Mucosa of descending colon (tissue), 3 donors: ENCODE measurements around the gene C17orf107. TPM values are rescaled to one million over a fixed set of nuclear protein-coding genes. Genes with fewer than 3 reads are reported as not detected.
"Not testable (repeated sequence)": the region's sequence is repeated elsewhere in the genome, so short reads cannot be mapped to it uniquely, and the experiment has no call there.

Experiments
- ATAC-seq: fragments of 200-7000 bp; cut with Tn5 transposase; one replicate; pipeline ENCODE4 v1.9.1; 2020; ENCODE audit warnings: mild to moderate bottlenecking, moderate library complexity
- DNase-seq, 3 donors: peaks; one replicate each; pipeline ENCODE4 v3.0.0-alpha.2; 2020
- H3K36me3 ChIP-seq: fragments of 200-600 bp; one replicate; pipeline ENCODE4 v1.8.0; 2021; ENCODE audit warnings: low read depth, mild to moderate bottlenecking
- H3K4me1 ChIP-seq: fragments of 200-600 bp; one replicate; pipeline ENCODE4 v1.8.0; 2021; ENCODE audit warnings: low read depth, mild to moderate bottlenecking
- H3K4me3 ChIP-seq: fragments of 200-600 bp; one replicate; pipeline ENCODE4 v1.8.0; 2021; ENCODE audit warnings: mild to moderate bottlenecking
- H3K9me3 ChIP-seq: fragments of 200-600 bp; one replicate; pipeline ENCODE4 v1.8.0; 2021; ENCODE audit warnings: mild to moderate bottlenecking
- CTCF ChIP-seq: fragments of 200-600 bp; IDR thresholded peaks from one replicate; pipeline ENCODE4 v1.8.0; 2022; ENCODE audit warnings: antibody characterized with exemption, mild to moderate bottlenecking
- intact Hi-C, 2 donors: fragments of 100-400 bp; cut with DNase I in 1 of 2; cut with micrococcal nuclease in 1 of 2; formaldehyde crosslinking; loops; one replicate each; pipeline versions ENCODE4 v1.11.0 to v1.11.1; 2022; cut with DNase I, micrococcal nuclease
- total RNA-seq, 3 donors: library from RNA; stranded (reverse); fragmentation: NEBNext Ultra II Directional in 2 of 3; extraction: Animal tissue kit (Norgen Biotek cat#: 25700) in 2 of 3; gene quantifications; one replicate each; pipeline versions ENCODE4 v1.2.1 to v1.2.4, GENCODE V29; 2021 to 2023
- donor health status: DM: no; HTN: no; CAD: no; lungs with moderate emphysema.
- donor health status: DM: no; HTN: no; CAD: no.
- donor health status: DM: no; HTN: yes; CAD: no.

The C17orf107 gene
- total RNA-seq, 3 donors from 2014 or later = 0.52 to 2.6 (median 0.80) TPM

GRCh38 chr17:4859816-4860625 is 39.3 kb upstream of the C17orf107 start:
- peaks cover 9% of the 10 kb centered on the region for H3K4me1 ChIP-seq
- ATAC-seq = no peak
- no peak overlapping the region for H3K4me3 ChIP-seq

GRCh38 chr17:4860651-4861050 is 38.7 kb upstream of the C17orf107 start:
- H3K4me1 ChIP-seq = peaks cover 9% of the 10 kb centered on the region

More at GRCh38 chr17:4859816-4860625, 39.3 kb upstream of the C17orf107 start:
- intact Hi-C loops = no loop called here
- Histone ChIP-seq H3K9me3 (no peaks in the 10 kb centered on the region), H3K36me3 (peaks cover 3% of the 10 kb centered on the region)
- no peak for TF ChIP-seq CTCF
- no peak for DNase-seq

GRCh38 chr17:4861052-4861451 is 38.3 kb upstream of the C17orf107 start:
- TF ChIP-seq CTCF = no peak
- peaks cover 3% of the 10 kb centered on the region for H3K36me3 ChIP-seq
- H3K4me1 ChIP-seq = peaks cover 9% of the 10 kb centered on the region
- DNase-seq (peak in 1 of 3 donors; percentile 31), ATAC-seq (no peak)
- H3K4me3 ChIP-seq = no peak overlapping the region
- H3K9me3 ChIP-seq = no peaks in the 10 kb centered on the region
- intact Hi-C loops = no loop called here

More at GRCh38 chr17:4860651-4861050, 38.7 kb upstream of the C17orf107 start:
- no peaks in the 10 kb centered on the region for H3K9me3 ChIP-seq
- ATAC-seq (no peak), DNase-seq (no peak)
- TF ChIP-seq CTCF = no peak
- intact Hi-C loops = no loop called here
- H3K36me3 ChIP-seq = peaks cover 3% of the 10 kb centered on the region
- H3K4me3 ChIP-seq = no peak overlapping the region

GRCh38 chr17:4862720-4863119 is 36.6 kb upstream of the C17orf107 start:
- intact Hi-C loops = no loop called here
- ATAC-seq = no peak
- Histone ChIP-seq H3K4me3 (no peak overlapping the region), H3K9me3 (no peaks in the 10 kb centered on the region), H3K36me3 (peaks cover 3% of the 10 kb centered on the region), H3K4me1 (peaks cover 9% of the 10 kb centered on the region)
- no peak for DNase-seq
- TF ChIP-seq CTCF = no peak

- no peak overlapping the region for H3K4me3 ChIP-seq
- intact Hi-C loops = no loop called here
- peaks cover 3% of the 10 kb centered on the region for H3K36me3 ChIP-seq
- DNase-seq (no peak), ATAC-seq (no peak)
- TF ChIP-seq CTCF = no peak
- H3K4me1 ChIP-seq = peaks cover 6% of the 10 kb centered on the region
- H3K9me3 ChIP-seq = no peaks in the 10 kb centered on the region
These were observed 36.0 kb upstream of the C17orf107 start for GRCh38 chr17:4863321-4863720.

- H3K4me1 ChIP-seq, ATAC-seq, DNase-seq, H3K36me3 ChIP-seq, intact Hi-C loops, H3K9me3 ChIP-seq, H3K4me3 ChIP-seq: not testable (repeated sequence)
These were observed 31.8 kb upstream of the C17orf107 start for GRCh38 chr17:4867535-4867934.

- DNase-seq, H3K36me3 ChIP-seq, intact Hi-C loops, H3K4me1 ChIP-seq, H3K4me3 ChIP-seq, ATAC-seq, H3K9me3 ChIP-seq: not testable (repeated sequence)
These were observed 30.0 kb upstream of the C17orf107 start for GRCh38 chr17:4869058-4869998.
